GM18870 (cell line): ENCODE data around the gene PRMT9.

ENCODE experiments used
- ATAC-seq: cut with Tn5 transposase; IDR thresholded peaks from one replicate; pipeline ENCODE4 v1.9.1; 2021; ENCODE audit warnings: moderate library complexity; ENCODE audit not compliant: unreplicated experiment

The PRMT9 gene

DNA sequence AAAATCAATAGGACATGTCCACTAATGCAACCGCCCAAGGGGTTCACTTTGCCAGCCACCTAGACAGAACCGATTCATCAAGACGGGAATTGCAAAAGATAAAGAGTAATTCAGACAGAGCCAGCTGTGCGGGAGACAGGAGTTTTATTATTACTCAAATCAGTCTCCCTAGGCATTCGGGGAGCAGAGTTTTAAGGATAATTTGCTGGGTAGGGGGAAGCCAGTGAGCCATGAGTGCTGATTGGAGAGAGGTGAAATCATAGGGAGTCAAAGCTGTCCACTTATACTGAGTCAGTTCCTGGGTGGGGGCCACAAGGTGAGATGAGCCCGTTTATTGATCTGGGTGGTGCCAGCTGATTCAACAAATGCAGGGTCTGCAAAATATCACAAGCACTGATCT, 58.2 kb downstream of the PRMT9 start:
- no peak for ATAC-seq

DNA sequence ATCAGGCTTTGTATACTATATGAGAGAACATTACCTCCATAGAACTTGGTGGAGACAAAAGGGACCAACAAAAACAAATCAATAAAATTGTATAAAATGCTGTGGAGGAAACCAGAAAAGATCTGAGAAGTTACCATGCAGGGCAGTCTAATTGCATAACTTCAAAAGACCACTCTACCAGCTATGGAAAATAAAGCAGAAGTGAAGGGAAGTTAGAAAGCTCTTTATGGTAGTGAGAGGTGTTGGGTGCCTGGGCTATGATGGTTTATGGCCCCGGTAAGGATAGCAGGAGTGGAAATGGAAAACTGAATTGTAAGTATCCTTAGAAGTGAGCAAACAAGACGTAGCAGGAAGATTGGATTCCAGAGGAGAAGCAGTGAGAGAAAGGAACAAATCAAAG, 63.6 kb downstream of the PRMT9 start:
- ATAC-seq = no peak

- ATAC-seq = peak; percentile 10
Measured at GRCh38 chr4:147617841-147618691, 65.9 kb downstream of the PRMT9 start.

DNA sequence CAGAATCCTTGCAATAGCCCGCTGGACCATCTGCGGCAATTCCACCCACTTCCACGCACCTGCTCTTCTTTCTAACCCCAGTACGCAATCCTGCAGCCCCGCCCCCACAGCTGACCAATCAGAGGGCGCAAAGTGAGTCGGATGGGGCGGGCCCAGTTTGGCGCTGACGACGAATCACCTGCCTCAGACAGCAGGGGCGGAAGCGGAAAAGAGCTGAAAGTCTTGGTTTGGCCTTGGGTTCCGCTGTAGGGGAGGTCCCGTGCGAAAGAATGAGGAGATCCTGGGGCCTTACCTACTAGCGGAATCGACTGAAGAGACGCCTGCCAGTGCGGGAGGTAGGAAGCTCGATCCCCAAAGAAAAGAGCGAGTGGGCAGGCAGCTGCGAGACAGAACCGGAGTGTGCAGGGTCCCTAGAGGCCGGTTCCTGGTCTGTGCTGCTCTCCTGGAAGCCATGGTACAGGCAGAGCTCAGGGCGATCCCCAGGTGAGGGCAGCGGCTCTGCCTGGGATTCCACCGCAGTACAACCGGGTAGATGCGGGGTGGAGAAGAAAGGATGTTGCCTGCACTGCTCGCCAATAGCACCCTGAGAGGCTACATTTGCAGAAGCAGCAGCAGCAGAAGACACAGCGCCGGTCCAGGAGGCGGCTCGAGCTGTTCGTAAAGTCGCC, 66.7 kb downstream of the PRMT9 start, which contains the start of gene TMEM184C:
TSS of gene TMEM184C (plus strand) at position 225 of the 668 bp plus-strand sequence. CDS start 560 bp downstream, outside the sequence.
- ATAC-seq = peak; percentile 99

DNA sequence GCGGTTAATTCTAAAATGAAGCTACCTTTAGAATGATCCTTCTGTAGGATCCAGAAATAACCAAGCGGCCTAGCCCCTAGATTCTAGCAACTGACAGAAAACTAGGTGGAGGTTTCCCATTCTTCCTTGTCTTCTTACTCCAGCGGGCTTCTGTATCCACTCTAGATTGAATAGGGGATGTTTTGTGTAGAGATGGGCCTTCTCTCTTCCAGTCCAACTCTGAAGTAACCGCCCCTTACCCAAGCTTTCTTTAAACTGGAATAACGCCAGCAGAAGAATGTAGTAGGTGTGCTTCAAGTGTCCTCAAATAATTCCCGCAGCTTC, 67.2 kb downstream of the PRMT9 start:
- peak; percentile 9 for ATAC-seq

DNA sequence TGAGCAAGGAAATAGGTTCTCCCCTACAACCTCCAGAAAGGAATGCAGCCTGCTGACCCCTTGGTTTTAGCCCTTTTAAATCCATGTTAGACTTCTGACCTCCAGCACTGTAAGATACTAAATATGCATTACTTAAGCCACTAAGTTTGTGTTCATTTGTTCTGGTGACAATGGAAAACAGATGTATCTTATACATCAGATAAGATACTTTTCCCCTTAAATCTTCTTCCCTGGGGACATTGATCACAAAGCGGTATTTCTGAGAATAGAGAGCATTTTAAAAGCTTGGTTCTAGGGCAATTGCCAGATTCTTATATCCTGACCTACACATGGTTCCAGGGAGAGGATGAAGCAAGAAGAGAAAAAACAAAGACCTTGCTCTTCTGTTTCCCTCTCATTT, 73.3 kb downstream of the PRMT9 start:
- no peak for ATAC-seq

- ATAC-seq = no peak
Measured at GRCh38 chr4:147607471-147607870, 76.5 kb downstream of the PRMT9 start.

DNA sequence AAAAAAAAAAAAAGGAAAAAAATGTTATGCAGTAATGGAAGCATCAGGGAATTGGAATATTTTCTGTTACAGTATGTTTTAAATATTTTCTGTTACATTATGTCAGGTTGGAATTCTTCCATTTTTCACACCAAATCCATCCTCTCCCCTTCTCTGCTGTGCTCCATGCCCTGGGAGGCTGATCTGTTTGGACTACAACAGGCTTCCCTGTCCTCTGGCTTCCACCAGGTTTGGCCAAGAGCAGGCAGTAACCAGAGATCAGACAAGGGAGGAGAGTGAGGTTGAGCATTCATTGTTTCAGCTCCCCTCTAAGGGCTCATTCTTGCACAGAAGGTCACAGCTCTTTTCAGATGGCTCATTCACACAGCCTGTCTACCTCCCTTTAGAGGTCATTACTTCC, 78.5 kb downstream of the PRMT9 start:
- ATAC-seq = no peak

- ATAC-seq = no peak
Measured at GRCh38 chr4:147599769-147600168, 84.2 kb downstream of the PRMT9 start.

GRCh38 chr4:147599206-147599605, 84.8 kb downstream of the PRMT9 start:
- ATAC-seq = no peak

DNA sequence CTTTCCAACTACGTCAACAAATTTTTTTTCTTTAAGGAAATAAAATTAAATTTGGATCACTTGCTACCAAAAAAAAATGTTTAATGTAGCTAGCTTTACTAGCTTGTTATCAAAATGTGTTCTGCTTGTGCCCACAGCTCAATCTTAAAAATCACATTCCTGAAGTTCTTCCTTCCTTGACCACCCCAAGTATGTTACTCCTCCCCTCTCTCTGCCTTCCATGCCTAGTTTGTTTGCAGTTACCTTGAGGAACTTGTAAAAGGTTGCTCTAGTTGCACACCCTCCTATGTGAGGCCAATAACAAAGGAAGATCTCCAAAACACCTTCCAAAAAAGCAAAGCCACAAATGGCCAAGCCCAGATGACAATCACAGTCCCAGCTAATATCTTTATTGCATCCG, 86.4 kb downstream of the PRMT9 start:
- ATAC-seq = no peak

DNA sequence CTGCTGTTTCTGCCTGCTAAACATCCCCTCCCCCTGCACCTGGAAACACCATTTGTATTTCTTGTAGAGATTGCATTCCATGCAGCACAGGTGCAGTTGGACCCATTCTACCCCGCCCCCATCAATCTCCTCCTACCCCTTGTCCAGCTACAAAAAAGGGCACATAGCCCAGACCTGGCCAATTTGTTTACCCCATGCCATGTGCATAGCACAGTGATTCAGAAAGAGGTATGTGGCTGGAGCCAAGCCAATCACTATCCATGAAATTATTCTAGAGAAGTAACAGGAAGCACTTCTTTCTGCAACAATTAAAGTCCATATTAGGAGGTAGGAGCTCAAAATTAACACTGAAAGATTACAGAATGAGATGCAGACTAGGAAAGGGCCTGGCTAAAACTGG, 87.0 kb downstream of the PRMT9 start:
- no peak for ATAC-seq

GRCh38 chr4:147596377-147596776, 87.6 kb downstream of the PRMT9 start:
- ATAC-seq = no peak

DNA sequence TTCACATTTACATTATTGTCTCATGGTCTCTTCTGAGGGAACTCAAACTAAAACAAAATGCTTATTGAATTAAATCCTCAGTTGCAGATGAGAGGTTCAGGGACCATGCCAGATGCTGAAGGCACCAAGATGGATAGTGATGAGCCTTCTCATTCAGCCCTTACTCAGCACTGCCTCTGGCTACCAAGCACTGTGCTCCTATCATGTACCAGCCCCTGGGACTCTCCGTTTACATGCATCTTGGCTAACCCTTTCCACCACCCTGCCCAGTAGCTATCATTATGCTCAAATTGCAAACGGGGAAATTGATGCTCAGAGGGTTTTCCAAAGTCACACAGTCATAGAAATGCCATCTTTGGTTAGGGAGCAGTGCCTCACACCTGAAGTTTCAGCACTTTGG, 89.4 kb downstream of the PRMT9 start:
- ATAC-seq = no peak

DNA sequence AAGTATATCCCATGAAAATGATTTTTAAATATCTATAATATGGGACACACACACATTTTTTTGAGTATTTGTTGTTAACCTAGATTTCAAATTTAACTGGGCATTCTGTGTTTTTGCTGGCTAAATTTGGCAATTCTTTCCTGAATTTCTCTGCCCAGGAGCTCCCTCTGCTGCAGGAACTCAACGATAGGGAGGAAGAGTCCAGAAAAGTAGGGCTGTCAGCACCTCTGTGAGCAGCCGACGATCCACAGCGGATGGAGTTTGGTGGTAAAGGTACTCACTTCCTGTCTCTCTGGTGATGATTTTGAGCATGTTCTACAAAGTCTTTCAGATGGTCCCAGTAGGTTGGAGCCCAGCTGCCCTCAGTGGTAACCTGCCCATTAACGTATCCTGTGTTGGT, 89.9 kb downstream of the PRMT9 start:
- ATAC-seq = no peak

DNA sequence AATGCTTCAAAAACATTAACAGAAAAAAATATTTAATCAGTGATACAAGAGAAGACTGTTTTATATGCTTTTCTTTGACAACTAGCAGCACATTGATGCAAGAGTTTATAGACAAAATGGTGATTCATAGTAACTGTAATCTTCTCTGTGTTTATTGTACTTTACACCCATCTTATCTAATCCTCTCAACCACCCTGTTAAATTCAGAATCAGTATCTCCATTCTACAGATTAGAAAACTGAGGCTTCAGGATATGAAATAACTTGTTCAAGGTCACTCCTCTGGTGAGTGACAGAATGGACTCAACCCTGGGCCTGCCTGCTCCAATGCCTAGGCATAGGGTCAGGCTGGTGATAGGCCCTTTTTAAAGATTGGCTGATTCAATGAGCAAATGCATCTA, 92.9 kb downstream of the PRMT9 start:
- ATAC-seq = no peak

GRCh38 chr4:147590249-147590920, 93.6 kb downstream of the PRMT9 start:
- ATAC-seq = peak; percentile 52

DNA sequence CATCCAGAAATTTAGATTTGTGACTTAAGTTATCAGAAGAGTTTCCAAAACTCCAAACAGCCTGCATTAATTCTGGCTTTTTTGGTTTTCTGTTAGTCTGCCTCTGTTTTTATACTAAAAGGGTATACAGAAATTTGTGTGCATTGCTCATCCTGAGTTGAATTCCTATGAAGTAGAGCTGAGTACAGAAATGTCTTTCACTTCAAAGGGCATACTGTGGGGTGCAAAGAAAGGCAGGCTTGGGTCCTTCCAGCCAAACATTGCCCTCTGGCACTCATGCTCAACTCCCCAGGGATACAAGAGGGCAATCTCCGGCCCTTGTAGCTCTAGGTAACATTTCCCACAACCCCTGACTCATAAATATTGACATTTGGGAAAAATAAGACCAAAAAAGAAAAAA, 94.4 kb downstream of the PRMT9 start:
- no peak for ATAC-seq
